GM19397 (cell line): ENCODE results near the gene FUT8.

ENCODE experiments used
- ATAC-seq: cut with Tn5 transposase; IDR thresholded peaks from one replicate; pipeline ENCODE4 v1.9.1; 2021; ENCODE audit warnings: mild to moderate bottlenecking, moderate library complexity; ENCODE audit not compliant: unreplicated experiment

Gene FUT8

DNA sequence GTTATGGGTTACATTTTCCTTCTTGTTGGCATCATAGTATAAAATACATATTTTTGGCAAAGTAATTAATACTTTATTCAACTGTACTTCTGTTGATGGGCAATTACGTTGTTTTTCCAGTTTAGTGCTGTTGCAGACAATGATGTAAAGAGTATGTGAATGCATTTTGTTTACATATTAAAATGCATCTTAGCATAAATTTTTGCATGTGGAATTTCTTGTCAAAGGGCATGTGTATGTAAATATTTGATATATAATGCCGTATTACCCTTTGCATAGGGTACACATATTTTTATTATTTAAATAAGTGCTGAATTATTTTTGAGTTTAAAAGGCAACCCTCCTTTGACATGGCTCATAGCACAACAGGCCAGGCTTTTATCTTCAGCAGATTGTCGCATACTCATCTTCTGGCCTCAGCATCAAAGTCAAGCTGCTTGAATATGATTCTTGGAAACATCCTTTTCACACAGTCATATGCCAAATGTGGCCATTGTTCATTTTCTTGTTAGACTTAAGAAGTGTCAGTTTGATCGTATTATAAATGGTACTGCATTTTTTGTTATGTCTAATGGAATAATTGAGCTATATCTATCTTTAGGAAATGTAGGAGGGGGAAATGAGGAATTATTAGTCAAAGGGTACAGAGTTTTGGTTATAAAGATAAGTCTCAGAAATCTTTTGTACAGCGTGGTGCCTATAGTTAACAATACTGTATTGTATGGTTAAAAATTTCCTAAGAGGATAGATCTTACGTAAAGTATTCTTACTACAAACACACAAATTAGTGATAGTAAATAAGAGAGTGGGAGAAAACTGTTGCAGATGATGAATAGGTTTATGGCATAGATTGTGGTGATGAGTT is 138.5 kb downstream of the FUT8 start:
- no peak for ATAC-seq

DNA sequence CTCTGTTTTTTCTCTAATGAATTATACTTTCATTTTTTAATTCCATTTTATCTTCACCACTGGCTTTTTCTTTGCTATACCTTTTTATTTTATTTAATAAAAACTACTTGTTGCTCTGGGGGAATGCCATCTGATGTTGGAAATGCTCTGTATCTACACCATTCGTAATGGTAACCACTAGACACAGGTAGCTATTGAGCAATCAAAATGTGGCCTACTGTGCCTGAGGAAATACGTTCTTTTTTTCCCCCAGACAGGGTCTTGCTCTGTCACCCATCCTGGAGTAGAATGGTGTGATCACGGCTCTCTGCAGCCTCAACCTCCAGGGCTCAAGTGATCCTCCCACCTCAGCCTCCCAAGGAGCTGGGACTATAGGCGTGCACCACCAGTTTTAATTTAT is 140.2 kb downstream of the FUT8 start:
- ATAC-seq, result no peak

GRCh38 chr14:65554837-65555236 is 142.3 kb downstream of the FUT8 start:
- no peak for ATAC-seq

DNA sequence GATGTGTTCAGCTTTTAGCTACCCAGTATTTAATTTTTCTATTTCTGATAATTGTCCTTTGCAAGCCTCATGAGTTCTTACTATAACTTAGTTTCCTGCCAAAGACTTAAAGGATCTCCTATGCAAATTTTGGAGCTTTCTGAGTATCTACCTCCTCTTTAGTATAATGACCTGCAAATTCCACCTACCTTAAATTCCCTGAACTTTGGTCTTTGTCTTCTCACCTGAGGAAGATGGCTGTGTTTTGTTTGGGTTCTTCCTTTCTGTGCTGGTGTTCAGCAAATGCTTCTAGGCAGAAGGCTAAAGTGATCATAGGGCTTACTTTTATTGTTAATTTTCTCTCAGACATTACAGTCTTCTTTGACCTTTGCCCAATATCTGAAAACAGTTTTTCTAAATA is 142.8 kb downstream of the FUT8 start:
- no peak for ATAC-seq

GRCh38 chr14:65558363-65558762 is 145.8 kb downstream of the FUT8 start:
- ATAC-seq, result no peak

DNA sequence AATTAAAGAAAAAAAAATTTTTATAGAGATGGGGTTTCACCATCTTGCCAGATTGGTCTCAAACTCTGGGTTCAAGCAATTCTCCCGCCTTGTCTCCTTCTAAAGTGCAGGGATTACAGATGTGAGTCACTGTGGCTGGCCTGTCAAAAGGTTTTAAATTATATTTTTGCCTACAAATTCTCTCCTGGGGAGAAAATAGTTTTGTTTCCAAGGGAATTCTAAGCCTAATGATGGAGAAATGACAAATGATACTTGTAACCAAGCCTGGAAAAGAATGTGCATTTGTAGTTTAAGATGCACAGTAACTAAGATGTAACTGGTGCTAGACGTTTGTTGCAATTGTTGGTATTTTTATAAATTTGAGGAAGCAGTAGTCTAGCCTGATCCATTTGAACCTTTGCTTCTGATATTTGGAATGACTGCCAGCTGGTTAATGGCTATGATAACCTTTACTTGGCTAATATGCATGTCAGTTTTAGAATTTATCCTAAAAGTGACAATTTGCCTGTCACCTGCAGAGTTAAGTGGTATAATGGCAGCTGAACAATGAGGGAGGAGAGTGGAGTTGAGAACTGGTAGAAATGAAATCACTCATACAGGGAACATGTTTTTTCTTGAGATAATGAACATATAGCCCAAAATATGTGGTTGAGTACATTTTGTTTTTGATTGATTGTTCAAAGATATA is 148.0 kb downstream of the FUT8 start:
- no peak for ATAC-seq

DNA sequence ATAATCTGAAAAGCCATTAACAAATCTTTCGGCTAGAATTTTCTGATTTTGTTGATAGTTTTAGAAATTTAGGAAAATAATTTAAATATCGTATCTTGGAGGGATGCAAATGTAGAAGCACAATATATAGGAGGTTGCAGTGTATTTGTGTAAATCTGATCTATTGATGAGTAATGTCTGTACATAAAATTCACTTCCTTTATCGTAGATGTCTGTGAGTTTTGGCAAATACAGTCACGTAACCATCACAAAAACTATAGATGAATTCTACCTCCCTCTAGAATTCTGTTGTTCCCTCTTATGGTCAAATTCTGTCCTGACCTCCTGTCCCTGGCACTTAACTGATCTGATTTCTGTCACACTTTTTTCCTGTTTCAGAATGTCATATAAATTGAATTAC is 151.8 kb downstream of the FUT8 start:
- no peak for ATAC-seq

GRCh38 chr14:65565948-65566347 is 153.4 kb downstream of the FUT8 start:
- ATAC-seq, result no peak

DNA sequence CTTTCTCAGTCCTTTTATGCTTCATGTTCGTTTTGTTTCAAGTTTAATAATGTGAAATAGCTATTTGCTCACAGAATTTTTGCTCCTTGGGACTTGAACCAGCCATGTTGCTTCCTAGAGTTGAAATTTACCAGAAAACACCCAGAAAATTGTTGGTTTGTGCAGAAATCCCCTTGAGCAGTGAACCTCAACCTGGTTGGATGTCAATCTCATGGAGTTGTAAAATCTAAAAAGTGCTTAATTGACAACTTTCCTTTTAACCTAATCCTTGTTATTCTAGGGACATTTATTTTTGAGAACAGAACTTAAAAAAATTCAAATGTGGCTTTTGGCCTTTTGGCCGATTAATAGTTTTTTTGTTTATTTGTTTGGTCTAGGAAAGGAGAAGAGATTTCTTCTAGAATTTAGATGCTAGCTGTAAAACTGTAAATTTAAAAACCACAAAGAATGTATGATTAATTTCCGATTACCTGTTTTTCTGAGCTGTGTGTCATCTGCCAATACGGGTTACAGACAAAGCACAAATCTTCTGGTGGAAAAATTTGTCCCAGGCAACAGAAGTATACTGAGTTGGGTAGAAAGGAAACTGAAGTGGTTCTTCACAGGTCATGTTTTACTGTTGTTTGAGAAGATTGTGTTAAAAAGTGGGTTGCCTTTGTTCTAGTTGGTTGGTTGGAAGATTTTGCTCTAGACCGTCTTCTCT is 154.4 kb downstream of the FUT8 start:
- ATAC-seq, result no peak

- ATAC-seq, result no peak
Measured at GRCh38 chr14:65574611-65575010, 162.1 kb downstream of the FUT8 start.

DNA sequence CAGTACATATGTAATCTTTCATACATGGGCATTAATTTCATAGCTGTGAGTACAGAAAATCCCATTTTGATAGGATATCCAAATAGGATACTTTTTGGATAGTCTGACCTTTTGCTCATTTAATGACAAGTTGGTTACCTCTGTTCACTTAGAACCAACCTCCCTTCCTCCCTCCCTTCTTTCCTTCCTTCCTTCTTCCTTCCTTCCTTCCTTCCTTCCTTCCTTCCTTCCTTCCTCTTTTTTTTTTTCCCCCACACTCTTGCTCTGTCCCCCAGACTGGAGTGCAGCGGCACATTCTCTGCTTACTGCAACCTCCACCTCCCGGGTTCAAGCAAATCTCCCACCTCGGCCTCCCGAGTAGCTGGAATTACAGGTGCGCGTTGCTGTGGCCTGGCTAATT is 162.9 kb downstream of the FUT8 start:
- ATAC-seq, result no peak

DNA sequence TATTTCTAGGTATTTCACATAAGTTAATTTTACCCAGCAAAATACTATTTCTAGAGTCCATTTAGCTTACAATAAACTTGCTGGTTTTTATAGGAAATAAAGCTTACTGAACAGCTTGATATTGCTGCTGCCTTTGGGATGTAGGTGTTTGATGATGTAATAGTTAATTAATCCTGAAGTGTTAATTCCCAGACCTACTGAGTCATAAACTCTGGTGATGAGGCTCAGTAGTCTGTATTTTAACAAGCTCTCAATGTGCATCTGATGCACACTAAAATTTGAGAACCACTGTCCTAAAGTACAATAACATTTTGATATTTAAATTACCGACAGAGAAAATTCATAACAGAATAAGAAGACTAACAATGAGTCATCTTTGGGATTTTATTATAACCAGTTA is 168.4 kb downstream of the FUT8 start:
- no peak for ATAC-seq

DNA sequence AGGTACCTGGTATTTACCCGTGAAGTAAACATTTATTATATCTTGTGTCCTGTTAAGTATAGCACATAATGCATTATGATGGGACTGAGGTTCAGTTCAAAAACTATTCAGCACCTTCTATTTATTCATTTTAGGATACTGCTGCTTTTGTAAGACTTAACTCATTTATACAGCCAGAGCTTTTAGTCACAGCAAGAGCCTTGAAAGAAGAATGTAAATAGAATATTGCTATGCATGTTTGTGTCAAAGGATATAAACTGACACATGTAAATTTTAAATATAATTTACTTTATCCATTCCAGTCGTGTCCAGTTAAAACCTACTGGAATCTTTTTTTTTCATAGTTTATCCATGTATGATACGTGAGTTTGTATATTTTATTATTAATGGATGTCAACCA is 168.8 kb downstream of the FUT8 start:
- ATAC-seq, result no peak

DNA sequence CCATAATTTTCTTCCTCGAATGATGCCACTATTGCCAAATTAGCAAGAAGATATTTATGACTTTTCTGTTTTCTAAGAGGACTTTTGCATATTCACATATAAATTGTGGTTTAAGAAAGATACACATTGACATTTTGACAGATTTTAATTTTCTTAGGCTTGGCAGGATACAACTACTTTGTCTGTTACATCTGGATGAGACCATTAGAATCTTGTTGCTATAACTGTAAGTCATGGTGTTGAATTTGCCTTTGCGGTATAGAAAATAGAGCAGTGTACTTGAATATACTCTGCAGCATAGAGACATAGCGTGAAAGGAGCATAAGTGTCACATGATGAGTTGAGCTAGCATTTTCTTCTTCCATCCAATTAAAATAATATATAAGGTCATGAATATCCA is 169.3 kb downstream of the FUT8 start:
- ATAC-seq, result no peak

- ATAC-seq, result no peak
Measured at GRCh38 chr14:65585216-65585615, 172.7 kb downstream of the FUT8 start.

DNA sequence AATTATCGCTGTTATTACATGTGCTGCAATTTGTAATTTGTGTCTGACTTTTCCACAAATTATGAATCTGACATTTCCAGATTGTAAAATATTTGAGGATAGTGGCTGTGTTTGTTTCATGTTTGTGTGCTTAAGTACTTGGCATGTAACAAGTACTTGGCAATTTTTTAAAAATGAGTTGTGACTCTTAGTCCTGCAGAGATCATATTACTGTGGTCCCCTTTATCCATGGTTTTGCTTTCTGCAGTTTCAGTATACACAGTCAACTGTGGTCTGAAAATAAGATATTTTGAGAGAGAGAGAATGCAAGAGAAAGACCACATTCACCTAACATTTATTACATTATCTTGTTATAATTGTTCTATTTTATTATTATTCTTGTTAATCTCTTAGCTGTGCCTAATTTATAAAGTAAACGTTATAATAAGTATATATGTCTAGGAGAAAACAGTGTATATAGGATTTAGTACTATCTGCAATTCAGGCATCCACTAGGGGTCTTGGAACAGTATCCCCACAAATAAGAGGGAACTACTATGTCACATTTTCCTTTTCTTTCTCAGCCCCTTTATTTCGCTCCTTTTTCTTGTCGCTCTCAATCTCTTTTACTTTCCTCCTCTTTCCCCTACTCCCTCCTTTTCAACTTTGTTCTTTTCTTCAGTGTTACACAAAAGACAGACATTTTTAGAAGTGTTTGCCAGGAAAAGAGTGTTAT is 176.1 kb downstream of the FUT8 start:
- no peak for ATAC-seq

- no peak for ATAC-seq
Measured at GRCh38 chr14:65594153-65594881, 181.8 kb downstream of the FUT8 start.

GRCh38 chr14:65594882-65595237 is 182.3 kb downstream of the FUT8 start:
- ATAC-seq, result no peak

GRCh38 chr14:65599375-65599774 is 186.8 kb downstream of the FUT8 start:
- ATAC-seq, result no peak

DNA sequence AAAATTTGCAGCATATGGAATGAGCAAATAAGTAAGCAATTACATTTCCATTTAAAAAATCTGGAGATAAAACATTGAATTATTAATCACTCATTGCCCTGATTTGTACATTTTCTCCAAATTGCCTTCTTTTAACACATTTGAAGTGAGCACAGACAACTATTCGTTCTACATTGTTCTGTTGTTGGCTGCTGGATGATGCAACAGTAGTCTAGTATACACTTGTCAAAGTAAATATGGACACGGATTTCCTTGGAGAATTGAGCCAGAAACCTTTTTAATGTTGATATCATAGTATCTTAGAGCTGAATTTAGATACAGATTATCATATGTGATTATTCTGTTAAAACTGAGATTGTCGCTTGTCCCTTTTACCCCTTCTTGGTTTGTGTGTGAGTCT is 188.2 kb downstream of the FUT8 start:
- no peak for ATAC-seq

DNA sequence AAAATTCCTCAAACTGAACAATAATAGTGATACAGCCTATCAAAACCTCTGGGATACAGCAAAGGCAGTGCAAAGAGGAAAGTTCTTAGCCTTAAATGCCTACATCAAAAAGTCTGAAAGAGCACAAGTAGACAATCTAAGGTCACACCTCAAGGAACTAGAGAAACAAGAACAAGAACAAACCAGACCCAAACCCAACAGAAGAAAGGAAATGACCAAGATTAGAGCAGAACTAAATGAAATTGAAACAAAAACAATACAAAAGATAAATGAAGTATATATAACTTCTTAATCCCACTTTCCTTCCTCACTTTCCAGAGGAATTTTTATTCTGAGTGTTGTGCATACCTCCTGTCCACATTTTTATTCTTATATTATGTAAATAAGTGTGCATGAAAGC is 192.0 kb downstream of the FUT8 start:
- ATAC-seq, result no peak
